Fibroblast of mammary gland (primary cell): ENCODE data around the gene DAO.

Source experiments
- DNase-seq: peaks from one replicate; pipeline ENCODE4 v3.0.0-alpha.2; 2010; ENCODE audit warnings: low read depth
- H3K4me3 ChIP-seq: 2 replicates; pipeline ENCODE4 v1.5.1; 2011; ENCODE audit warnings: low read depth, mild to moderate bottlenecking, low read length, moderate library complexity; ENCODE audit not compliant: control insufficient read depth
- TF ChIP-seq, protein P1 (sequence below): conservative IDR thresholded peaks from 2 replicates; pipeline ENCODE4 v1.5.1; 2011; ENCODE audit warnings: low read depth, low read length, inconsistent platforms; ENCODE audit not compliant: control insufficient read depth, insufficient read depth

The DAO gene

DNA sequence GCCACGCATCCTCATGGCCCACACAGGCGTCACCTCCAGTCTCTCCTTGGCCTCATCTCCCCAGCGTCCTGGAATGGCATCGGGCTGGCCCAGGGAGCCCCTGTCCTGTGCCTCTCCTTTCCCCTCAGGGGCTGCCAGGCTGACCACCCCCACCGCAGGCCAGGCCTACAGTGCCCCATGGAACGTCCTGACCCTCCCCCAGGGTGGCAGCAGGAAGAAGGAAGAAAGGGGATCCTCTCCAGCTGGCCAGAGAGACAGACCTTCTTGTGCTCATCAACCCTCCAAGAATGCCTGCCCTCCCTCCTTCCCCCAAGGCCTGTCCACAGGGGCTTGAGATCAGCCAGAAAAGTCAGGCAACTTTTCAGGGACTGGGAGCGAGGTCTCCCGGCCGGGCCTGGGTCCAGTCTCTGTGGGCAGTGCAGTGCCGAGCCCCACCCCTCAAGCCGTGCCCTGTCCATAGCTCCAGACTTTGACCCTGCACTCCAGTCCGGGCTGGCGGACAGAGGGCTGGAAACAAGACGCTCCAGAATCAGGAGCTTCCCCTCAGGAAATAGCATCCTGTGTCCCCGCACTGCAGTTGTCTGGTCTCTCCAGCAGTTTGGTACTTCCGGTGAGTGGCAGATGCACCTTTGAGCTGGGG, at the start of gene DAO:
TSS of gene DAO (plus strand) at position 478 of the 640 bp plus-strand sequence. CDS start 4,915 bp downstream, outside the sequence.
- TF ChIP-seq, protein P1, sequence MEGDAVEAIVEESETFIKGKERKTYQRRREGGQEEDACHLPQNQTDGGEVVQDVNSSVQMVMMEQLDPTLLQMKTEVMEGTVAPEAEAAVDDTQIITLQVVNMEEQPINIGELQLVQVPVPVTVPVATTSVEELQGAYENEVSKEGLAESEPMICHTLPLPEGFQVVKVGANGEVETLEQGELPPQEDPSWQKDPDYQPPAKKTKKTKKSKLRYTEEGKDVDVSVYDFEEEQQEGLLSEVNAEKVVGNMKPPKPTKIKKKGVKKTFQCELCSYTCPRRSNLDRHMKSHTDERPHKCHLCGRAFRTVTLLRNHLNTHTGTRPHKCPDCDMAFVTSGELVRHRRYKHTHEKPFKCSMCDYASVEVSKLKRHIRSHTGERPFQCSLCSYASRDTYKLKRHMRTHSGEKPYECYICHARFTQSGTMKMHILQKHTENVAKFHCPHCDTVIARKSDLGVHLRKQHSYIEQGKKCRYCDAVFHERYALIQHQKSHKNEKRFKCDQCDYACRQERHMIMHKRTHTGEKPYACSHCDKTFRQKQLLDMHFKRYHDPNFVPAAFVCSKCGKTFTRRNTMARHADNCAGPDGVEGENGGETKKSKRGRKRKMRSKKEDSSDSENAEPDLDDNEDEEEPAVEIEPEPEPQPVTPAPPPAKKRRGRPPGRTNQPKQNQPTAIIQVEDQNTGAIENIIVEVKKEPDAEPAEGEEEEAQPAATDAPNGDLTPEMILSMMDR: no peak
- DNase-seq: no peak
- no peak within 1 kb of the TSS for H3K4me3 ChIP-seq

DNA sequence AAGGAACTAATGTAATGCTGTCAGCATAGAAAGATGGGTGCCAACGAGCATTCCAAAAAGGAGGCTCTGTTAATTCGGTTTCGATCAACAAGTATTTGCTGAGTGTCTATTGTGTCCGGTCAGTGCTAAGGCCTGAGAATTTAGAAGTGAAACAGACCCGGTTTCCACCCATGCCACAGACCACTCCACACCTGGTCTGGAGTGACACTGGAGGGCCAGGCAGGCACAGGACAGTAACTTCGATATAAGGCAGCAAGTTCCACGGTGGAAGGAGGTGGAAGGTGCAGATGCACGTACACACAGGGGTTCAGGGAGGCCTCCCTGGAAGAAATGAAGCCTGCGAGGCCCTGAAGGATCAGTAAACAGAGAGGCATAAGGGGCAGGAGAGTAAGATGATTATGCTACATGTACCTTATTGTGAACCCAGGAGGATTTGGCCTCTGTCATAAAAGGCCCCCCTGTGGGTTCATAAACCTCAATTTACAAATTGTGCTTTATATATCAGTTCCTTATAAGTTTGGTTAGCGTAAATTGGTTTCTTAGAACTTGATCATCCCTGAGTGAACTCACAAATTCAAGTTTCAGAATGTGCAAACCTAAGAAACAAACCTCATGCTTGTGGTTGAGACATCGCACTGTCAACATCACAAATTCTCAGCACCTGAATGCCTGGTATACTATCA, 48.4 kb upstream of the DAO start:
- TF ChIP-seq, protein P1: no peak
- no peak overlapping the region for H3K4me3 ChIP-seq
- DNase-seq: no peak

DNA sequence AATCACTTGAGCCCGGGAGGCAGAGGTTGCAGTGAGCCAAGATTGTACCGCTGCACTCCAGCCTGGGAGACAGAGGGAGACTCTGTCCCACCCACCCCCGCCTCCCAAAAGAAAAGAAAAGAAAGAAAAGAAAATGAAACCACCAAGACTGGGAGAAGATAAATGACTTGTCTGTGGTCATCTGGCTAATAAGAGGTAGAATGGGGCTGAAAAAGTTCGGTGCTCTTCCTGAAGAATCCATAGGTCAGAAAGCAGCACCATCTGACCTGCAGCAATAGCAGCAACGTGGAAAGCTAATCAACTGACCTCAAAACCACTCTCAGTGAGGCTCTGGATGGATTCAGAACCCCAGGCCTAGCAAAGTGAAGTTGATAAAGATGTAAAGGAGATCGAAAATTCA, 47.7 kb upstream of the DAO start:
- no peak overlapping the region for H3K4me3 ChIP-seq
- no peak for DNase-seq
- TF ChIP-seq, protein P1: no peak

DNA sequence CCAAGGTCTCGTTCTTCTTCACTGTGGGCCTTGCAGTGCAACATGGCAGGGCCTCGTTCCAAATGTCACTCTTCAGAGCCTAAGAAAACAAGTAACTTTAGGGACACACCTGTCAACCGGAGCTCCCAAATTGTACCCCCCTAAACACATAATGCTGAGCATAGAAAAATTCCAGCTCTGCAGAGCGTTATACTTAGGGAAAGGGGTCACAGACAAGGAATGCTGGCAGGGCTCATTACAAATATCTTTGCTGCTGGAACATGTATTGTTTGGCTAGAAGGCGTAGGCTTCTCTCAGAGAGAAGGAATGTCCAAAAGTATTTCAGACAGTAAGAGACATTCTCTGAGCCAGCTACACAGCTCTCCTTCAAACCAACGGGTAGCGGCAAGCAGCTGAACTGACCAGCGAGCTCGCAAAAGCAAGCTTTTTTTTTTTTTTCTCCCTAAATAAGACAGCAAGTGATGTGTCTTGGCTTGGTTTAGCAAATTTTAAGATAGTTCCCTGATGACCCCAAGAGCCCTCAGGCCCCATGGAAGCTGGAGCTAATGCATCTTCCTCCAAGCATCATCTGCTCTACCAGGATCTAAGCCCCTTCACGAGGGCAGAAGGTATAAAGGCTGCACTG, 47.0 kb upstream of the DAO start:
- H3K4me3 ChIP-seq: peak overlapping the region; percentile 16
- DNase-seq: peak; percentile 87
- TF ChIP-seq, protein P1: no peak

DNA sequence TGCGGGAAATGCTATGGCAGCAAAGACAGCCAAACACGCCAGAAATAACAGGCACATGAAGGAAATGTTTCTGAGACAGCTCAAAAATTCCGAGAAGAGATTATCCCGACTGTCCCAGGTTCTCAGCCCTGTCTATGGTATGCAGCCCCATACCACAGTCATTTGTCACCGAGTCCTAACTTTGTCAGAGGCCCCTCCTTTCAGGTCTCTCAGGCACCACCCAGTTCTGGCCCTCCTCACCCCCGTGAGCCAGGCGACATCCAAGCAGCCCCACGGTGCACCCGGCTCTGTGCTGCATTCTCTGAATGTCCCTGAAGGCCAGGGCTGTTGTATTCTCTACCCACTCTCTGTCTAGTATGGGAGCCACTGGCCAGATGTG, 46.5 kb upstream of the DAO start:
- peak overlapping the region; percentile 16 for H3K4me3 ChIP-seq
- DNase-seq: peak; percentile 85
- TF ChIP-seq, protein P1: no peak

DNA sequence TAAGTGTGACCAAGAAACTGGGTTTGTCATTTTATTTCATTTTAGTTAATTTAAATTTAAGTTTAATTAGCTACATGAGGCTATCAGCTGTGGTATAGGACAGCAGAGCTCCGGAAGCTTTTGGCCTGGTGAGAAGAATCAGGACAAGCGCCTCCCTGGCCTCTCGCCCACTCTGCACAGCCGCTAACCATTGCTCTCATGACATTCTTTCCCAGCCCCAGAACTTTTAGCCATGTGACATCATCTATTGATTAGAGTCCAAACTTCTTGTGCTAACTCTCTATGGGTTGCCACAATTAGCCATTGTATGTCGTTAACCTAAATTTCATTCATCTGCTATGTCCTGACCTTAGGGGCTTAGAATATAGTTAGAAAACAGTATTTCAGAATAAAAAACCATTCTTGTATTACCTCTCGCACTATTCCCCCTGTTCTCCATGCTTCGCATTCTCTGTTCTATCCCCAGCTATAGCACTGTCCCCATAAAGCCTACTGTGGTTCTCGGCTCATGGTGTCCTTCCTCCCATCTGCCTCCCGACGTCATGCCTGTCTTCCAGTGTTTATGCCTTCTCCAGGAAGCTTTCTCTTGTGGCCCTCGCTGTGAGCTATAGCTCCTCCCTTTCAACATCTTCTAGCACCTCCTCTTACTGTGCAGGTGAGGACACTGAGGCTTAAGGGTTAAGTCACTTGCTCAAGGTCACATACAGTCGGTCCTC, 46.0 kb upstream of the DAO start:
- DNase-seq: peak; percentile 90
- H3K4me3 ChIP-seq: peak overlapping the region; percentile 3
- TF ChIP-seq, protein P1: no peak
